GM12878 (cell line): ENCODE results near the gene CLASRP. TPM values are rescaled to one million over a fixed set of nuclear protein-coding genes. Genes with fewer than 3 reads are reported as not detected.

Experiments used
- ATAC-seq: fragments of 200-7000 bp; cut with Tn5 transposase; 3 replicates; pipeline ENCODE4 v1.9.1; 2020; ENCODE audit warnings: mild to moderate bottlenecking, moderate library complexity
- BruUV-seq: library from RNA; stranded (reverse); fragments of 400-500 nt; replicated peaks from 2 replicates; lab custom pipeline; 2021; lab: Mats Ljungman, UMichigan
- CTCF ChIA-PET: fragments of 300-600 bp; sonication (Branson Sonifier 250); formaldehyde crosslinking; extraction: SDS; loops from one replicate; lab custom pipeline; 2021; ENCODE audit warnings: inconsistent platforms; lab: Yijun Ruan, JAX
- POLR2A ChIA-PET: fragments of 350-600 bp; formaldehyde crosslinking; extraction: SDS; loops from one replicate; lab custom pipeline; 2021; ENCODE audit warnings: inconsistent platforms; lab: Charles Lee
- RAD21 ChIA-PET: fragments of 300-600 bp; sonication (Branson Sonifier 250); formaldehyde crosslinking; loops from one replicate; lab custom pipeline; 2023; ENCODE audit warnings: antibody characterized with exemption; ENCODE audit not compliant: unreplicated experiment; lab: Charles Lee
- SMC1A ChIA-PET: fragments of 300-600 bp; sonication (Branson Sonifier 250); formaldehyde crosslinking; loops from one replicate; lab custom pipeline; 2023; ENCODE audit not compliant: unreplicated experiment, uncharacterized antibody; lab: Charles Lee
- DNase-seq: peaks from one replicate; pipeline ENCODE4 v3.0.0-alpha.2; 2011; ENCODE audit warnings: low read depth, low spot score
- FAIRE-seq: peaks from 3 replicates; lab custom pipeline; 2011; peaks lifted over from hg19 to GRCh38; lab: Jason Lieb, UNC
- H2AFZ ChIP-seq: 2 replicates; pipeline ENCODE4 v1.6.0; 2011; ENCODE audit warnings: low read depth, low read length, control low read depth; ENCODE audit not compliant: control insufficient read depth
- H3K27ac ChIP-seq: 2 replicates; pipeline ENCODE4 v1.5.1; 2011; ENCODE audit warnings: control low read depth; ENCODE audit not compliant: control insufficient read depth, insufficient read depth
- H3K27me3 ChIP-seq, 2 experiments: replicated peaks in 1 of 2; 2 replicates each; pipeline versions ENCODE4 v1.6.0 to v1.6.1; 2011; ENCODE audit warnings: low read length in 1 of 2; ENCODE audit not compliant: control insufficient read depth in 2 of 2, insufficient read depth in 2 of 2
- H3K36me3 ChIP-seq, 2 experiments: 2 replicates each; pipeline ENCODE4 v1.5.1; 2011; ENCODE audit warnings: low read length in 1 of 2; ENCODE audit not compliant: control insufficient read depth in 2 of 2, insufficient read depth in 2 of 2
- H3K4me1 ChIP-seq: 2 replicates; pipeline ENCODE4 v1.6.1; 2011; ENCODE audit warnings: mild to moderate bottlenecking, low read length, moderate library complexity, mixed read lengths; ENCODE audit not compliant: control insufficient read depth, insufficient read depth
- H3K4me2 ChIP-seq: 2 replicates; pipeline ENCODE4 v1.6.0; 2011; ENCODE audit warnings: control low read depth; ENCODE audit not compliant: control insufficient read depth, insufficient read depth
- H3K4me3 ChIP-seq: fragments of 200-600 bp; sonication (generic); 2 replicates; pipeline ENCODE4 v1.5.1; 2016
- H3K79me2 ChIP-seq: 2 replicates; pipeline ENCODE4 v1.6.0; 2011; ENCODE audit warnings: low read length; ENCODE audit not compliant: control insufficient read depth, insufficient read depth
- H3K9ac ChIP-seq: 2 replicates; pipeline ENCODE4 v1.8.0; 2011; ENCODE audit warnings: low read length, control low read depth, mixed read lengths; ENCODE audit not compliant: control insufficient read depth, insufficient read depth
- H3K9me3 ChIP-seq: replicated peaks from 3 replicates; pipeline ENCODE4 v1.5.1; 2011; ENCODE audit warnings: mild to moderate bottlenecking, low read length; ENCODE audit not compliant: control insufficient read depth, insufficient read depth
- H4K20me1 ChIP-seq: 2 replicates; pipeline ENCODE4 v1.6.0; 2011; ENCODE audit not compliant: control insufficient read depth, insufficient read depth
- BACH1 ChIP-seq: fragments of 450-650 bp; IDR thresholded peaks from 2 replicates; pipeline ENCODE4 v1.6.1; 2017; ENCODE audit warnings: mild to moderate bottlenecking, borderline replicate concordance
- BCLAF1 ChIP-seq: fragments of 450-650 bp; IDR thresholded peaks from 2 replicates; pipeline ENCODE4 v1.6.1; 2017; ENCODE audit warnings: antibody characterized with exemption, mild to moderate bottlenecking, moderate library complexity
- MEF2A ChIP-seq: IDR thresholded peaks from 2 replicates; pipeline ENCODE4 v1.6.1; 2011; ENCODE audit warnings: low read depth, mild to moderate bottlenecking, low read length, moderate library complexity; ENCODE audit not compliant: insufficient read depth
- NR2F1 ChIP-seq: fragments of 450-650 bp; conservative IDR thresholded peaks from 2 replicates; pipeline ENCODE4 v1.6.1; 2017; ENCODE audit warnings: mild to moderate bottlenecking
- PML ChIP-seq: IDR thresholded peaks from 2 replicates; pipeline ENCODE4 v1.6.1; 2012; ENCODE audit warnings: low read length, inconsistent platforms
- SUZ12 ChIP-seq: fragments of 200-600 bp; sonication (generic); IDR thresholded peaks from one replicate; pipeline ENCODE4 v1.6.1; 2018; ENCODE audit warnings: antibody characterized with exemption, mild to moderate bottlenecking; ENCODE audit not compliant: unreplicated experiment
- TBL1XR1 ChIP-seq: IDR thresholded peaks from 2 replicates; pipeline ENCODE4 v1.6.1; 2012; ENCODE audit warnings: low read depth, low read length, improper control_type of control experiment
- WGBS: methylation state at CpG from one replicate; pipeline ENCODE4 v1.1.6; 2016; ENCODE audit warnings: low lambda C conversion rate; ENCODE audit not compliant: insufficient replicate concordance, insufficient coverage; ENCODE audit errors: missing lambda C conversion rate; 5-methylcytosine and 5-hydroxymethylcytosine counted together
- in situ Hi-C: fragments of 300-500 bp; cut with MboI; formaldehyde crosslinking; loops from 9 replicates; pipeline ENCODE4 v1.14.3; 2018; ENCODE audit warnings: mixed read lengths
- intact Hi-C: fragments of 100-400 bp; cut with micrococcal nuclease; formaldehyde crosslinking; loops from one replicate; pipeline ENCODE4 v1.14.2; 2022; ENCODE audit not compliant: unreplicated experiment
- polyA plus RNA-seq, 11 experiments: library from polyadenylated mRNA; depleted of rRNA in 4 of 11; unstranded in 6 of 11; stranded (reverse) in 5 of 11; fragments of >200 nt; fragmentation: Nextera tagmentation in 4 of 11; fragmentation: Illumina TruSeq in 1 of 11; extraction: Ambion mirVana in 4 of 11; extraction: Trizol in 1 of 11; gene quantifications; 1 replicate in 1 of 11; 2 replicates in 10 of 11; pipeline versions ENCODE4 v1.2.1 to v1.2.3, GENCODE V29; 2011 to 2016; ENCODE audit warnings: inconsistent platforms in 2 of 11, missing spikeins in 2 of 11, low read depth in 1 of 11
- total RNA-seq, 4 experiments: library from RNA; depleted of rRNA in 3 of 4; stranded (reverse); fragments of >200 nt in 3 of 4; fragmentation: Illumina TruSeq in 1 of 4; extraction: Trizol in 1 of 4; gene quantifications; 2 replicates each; pipeline versions ENCODE4 v1.2.1 to v1.2.3, GENCODE V29; 2013 to 2021
- TF ChIP-seq, protein P1 (sequence below): fragments of 450-650 bp; IDR thresholded peaks from 2 replicates; pipeline ENCODE4 v1.6.1; 2018; ENCODE audit warnings: borderline replicate concordance, mild to moderate bottlenecking; ENCODE audit not compliant: partially characterized antibody
- TF ChIP-seq, protein P2 (sequence below): fragments of 450-650 bp; formaldehyde crosslinking; IDR thresholded peaks from 2 replicates; pipeline ENCODE4 v1.5.0; 2022; ENCODE audit warnings: mild to moderate bottlenecking, missing genetic modification characterization

The CLASRP gene
- total and polyA plus RNA-seq, 10 of the 15 experiments (the other 5 are each of a cell fraction or from before 2014, with no cell fraction given), result 0.68 to 75.8 (median 30.2) TPM

- peak overlapping the region; percentile 89 for H3K27ac ChIP-seq
- H4K20me1 ChIP-seq, result no peaks in the 10 kb centered on the region
- peak overlapping the region; percentile 83 for H3K9ac ChIP-seq
- peak; percentile 91 for ATAC-seq
- H3K36me3 ChIP-seq, result peaks cover 0 to 6% of the 10 kb centered on the region in 2 experiments; a peak in 3 of 4 replicates
- FAIRE-seq, result peak; percentile 99
- peaks cover 20% of the 10 kb centered on the region for H3K4me1 ChIP-seq
- no peaks in the 10 kb centered on the region for H3K9me3 ChIP-seq
- intact Hi-C loops (loop anchor here (1.0 to 10.0 kb wide), 4 partner anchors 43 to 168 kb away; partner anchors contain the start of gene GEMIN7), in situ Hi-C loops (no loop called here)
- CTCF ChIA-PET, result interaction anchor here (0.6 to 2.1 kb wide), 20 partner anchors 9 to 167 kb away, joined by 3 to 7 read pairs (median 4); partner anchors contain the start of gene RELB
- POLR2A ChIA-PET, result interaction anchor here (0.5 to 2.1 kb wide), 8 partner anchors 10 to 120 kb away, joined by 3 to 9 read pairs (median 4); partner anchors contain the start of genes CLASRP and RELB
- RAD21 ChIA-PET, result interaction anchor here (0.7 to 2.0 kb wide), 9 partner anchors 16 to 148 kb away, joined by 3 to 11 read pairs (median 3); partner anchors contain the start of gene RELB
- H2AFZ ChIP-seq, result peak overlapping the region; percentile 17
- no peaks in the 10 kb centered on the region for H3K27me3 ChIP-seq
- SMC1A ChIA-PET, result interaction anchor here (0.9 to 1.9 kb wide), 8 partner anchors 9 to 161 kb away, joined by 3 to 9 read pairs (median 3); partner anchors contain the start of genes BLOC1S3 and TRAPPC6A
- TSS peak; percentile 78 for BruUV-seq
- H3K4me3 ChIP-seq, result peak overlapping the region; percentile 60
- peak; percentile 94 for DNase-seq
- no peaks in the 10 kb centered on the region for H3K79me2 ChIP-seq
- WGBS, result 1% methylated on average over 13 of the region's 13 CpGs
- H3K4me2 ChIP-seq, result peak overlapping the region; percentile 97
- TF ChIP-seq BCLAF1 (no peak), BACH1 (peak; percentile 29), SUZ12 (no peak), MEF2A (peak; percentile 92), TBL1XR1 (peak; percentile 56; the same call in 1 of the 2 replicates), PML (0 out of 2 replicates have a peak, but pooled peaks have one; percentile 33), NR2F1 (peak; percentile 92)
- TF ChIP-seq, protein P1, sequence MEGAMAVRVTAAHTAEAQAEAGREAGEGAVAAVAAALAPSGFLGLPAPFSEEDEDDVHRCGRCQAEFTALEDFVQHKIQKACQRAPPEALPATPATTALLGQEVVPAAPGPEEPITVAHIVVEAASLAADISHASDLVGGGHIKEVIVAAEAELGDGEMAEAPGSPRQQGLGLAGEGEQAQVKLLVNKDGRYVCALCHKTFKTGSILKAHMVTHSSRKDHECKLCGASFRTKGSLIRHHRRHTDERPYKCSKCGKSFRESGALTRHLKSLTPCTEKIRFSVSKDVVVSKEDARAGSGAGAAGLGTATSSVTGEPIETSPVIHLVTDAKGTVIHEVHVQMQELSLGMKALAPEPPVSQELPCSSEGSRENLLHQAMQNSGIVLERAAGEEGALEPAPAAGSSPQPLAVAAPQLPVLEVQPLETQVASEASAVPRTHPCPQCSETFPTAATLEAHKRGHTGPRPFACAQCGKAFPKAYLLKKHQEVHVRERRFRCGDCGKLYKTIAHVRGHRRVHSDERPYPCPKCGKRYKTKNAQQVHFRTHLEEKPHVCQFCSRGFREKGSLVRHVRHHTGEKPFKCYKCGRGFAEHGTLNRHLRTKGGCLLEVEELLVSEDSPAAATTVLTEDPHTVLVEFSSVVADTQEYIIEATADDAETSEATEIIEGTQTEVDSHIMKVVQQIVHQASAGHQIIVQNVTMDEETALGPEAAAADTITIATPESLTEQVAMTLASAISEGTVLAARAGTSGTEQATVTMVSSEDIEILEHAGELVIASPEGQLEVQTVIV, result no peak
- TF ChIP-seq, protein P2, sequence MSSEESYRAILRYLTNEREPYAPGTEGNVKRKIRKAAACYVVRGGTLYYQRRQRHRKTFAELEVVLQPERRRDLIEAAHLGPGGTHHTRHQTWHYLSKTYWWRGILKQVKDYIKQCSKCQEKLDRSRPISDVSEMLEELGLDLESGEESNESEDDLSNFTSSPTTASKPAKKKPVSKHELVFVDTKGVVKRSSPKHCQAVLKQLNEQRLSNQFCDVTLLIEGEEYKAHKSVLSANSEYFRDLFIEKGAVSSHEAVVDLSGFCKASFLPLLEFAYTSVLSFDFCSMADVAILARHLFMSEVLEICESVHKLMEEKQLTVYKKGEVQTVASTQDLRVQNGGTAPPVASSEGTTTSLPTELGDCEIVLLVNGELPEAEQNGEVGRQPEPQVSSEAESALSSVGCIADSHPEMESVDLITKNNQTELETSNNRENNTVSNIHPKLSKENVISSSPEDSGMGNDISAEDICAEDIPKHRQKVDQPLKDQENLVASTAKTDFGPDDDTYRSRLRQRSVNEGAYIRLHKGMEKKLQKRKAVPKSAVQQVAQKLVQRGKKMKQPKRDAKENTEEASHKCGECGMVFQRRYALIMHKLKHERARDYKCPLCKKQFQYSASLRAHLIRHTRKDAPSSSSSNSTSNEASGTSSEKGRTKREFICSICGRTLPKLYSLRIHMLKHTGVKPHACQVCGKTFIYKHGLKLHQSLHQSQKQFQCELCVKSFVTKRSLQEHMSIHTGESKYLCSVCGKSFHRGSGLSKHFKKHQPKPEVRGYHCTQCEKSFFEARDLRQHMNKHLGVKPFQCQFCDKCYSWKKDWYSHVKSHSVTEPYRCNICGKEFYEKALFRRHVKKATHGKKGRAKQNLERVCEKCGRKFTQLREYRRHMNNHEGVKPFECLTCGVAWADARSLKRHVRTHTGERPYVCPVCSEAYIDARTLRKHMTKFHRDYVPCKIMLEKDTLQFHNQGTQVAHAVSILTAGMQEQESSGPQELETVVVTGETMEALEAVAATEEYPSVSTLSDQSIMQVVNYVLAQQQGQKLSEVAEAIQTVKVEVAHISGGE (CRISPR knock-in tag), result no peak
Observed at GRCh38 chr19:45016388-45017314, 22.2 kb upstream of the CLASRP start.
